Neural progenitor cell (in vitro differentiated cells): ENCODE results near the gene UQCRH. TPM values are rescaled to one million over a fixed set of nuclear protein-coding genes. Genes with fewer than 3 reads are reported as not detected.

Experiments
- DNase-seq: peaks from one replicate; pipeline ENCODE4 v3.0.0-alpha.2; 2016; ENCODE audit warnings: low spot score
- H2AFZ ChIP-seq: fragments of 200-600 bp; sonication (generic); replicated peaks from 2 replicates; pipeline ENCODE4 v1.6.1; 2016; ENCODE audit warnings: antibody characterized with exemption
- H3F3A ChIP-seq: fragments of 200-600 bp; sonication (generic); 2 replicates; pipeline ENCODE4 v1.6.1; 2016; ENCODE audit warnings: antibody characterized with exemption, low read depth
- H3K27ac ChIP-seq: fragments of 200-600 bp; sonication (generic); 2 replicates; pipeline ENCODE4 v1.5.1; 2016; ENCODE audit warnings: mild to moderate bottlenecking
- H3K27me3 ChIP-seq: fragments of 200-600 bp; sonication (generic); 2 replicates; pipeline ENCODE4 v1.6.1; 2016; ENCODE audit warnings: mild to moderate bottlenecking, moderate library complexity
- H3K36me3 ChIP-seq: fragments of 200-600 bp; sonication (generic); 2 replicates; pipeline ENCODE4 v1.5.1; 2016
- H3K4me1 ChIP-seq: fragments of 200-600 bp; sonication (generic); 2 replicates; pipeline ENCODE4 v1.6.1; 2016; ENCODE audit warnings: mixed run types
- H3K4me2 ChIP-seq: fragments of 200-600 bp; sonication (generic); 2 replicates; pipeline ENCODE4 v1.6.1; 2016
- H3K4me3 ChIP-seq: fragments of 200-600 bp; sonication (generic); 2 replicates; pipeline ENCODE4 v1.5.1; 2016
- H3K79me2 ChIP-seq: fragments of 200-600 bp; sonication (generic); 2 replicates; pipeline ENCODE4 v1.6.1; 2016; ENCODE audit warnings: low read depth
- H3K9ac ChIP-seq: fragments of 200-600 bp; sonication (generic); 2 replicates; pipeline ENCODE4 v1.6.1; 2016
- H3K9me3 ChIP-seq: fragments of 200-600 bp; sonication (generic); 2 replicates; pipeline ENCODE4 v1.5.1; 2016; ENCODE audit warnings: low read depth
- H4K20me1 ChIP-seq: fragments of 200-600 bp; sonication (generic); 2 replicates; pipeline ENCODE4 v1.6.1; 2016; ENCODE audit warnings: low read depth
- H3K27ac Mint-ChIP-seq: 3 replicates; pipeline ENCODE4 v1.8.0; 2021; ENCODE audit warnings: mixed read lengths
- H3K27me3 Mint-ChIP-seq: 2 replicates; pipeline ENCODE4 v1.8.0; 2022; ENCODE audit warnings: low read depth, mild to moderate bottlenecking, inconsistent platforms, moderate library complexity, mixed read lengths; ENCODE audit not compliant: insufficient read depth
- H3K36me3 Mint-ChIP-seq: 3 replicates; pipeline ENCODE4 v1.8.0; 2021; ENCODE audit warnings: mixed read lengths
- H3K4me1 Mint-ChIP-seq: 3 replicates; pipeline ENCODE4 v1.8.0; 2021; ENCODE audit warnings: mixed read lengths
- H3K4me3 Mint-ChIP-seq: 3 replicates; pipeline ENCODE4 v1.8.0; 2021; ENCODE audit warnings: mild to moderate bottlenecking, moderate library complexity, mixed read lengths
- H3K9me3 Mint-ChIP-seq: 3 replicates; pipeline ENCODE4 v1.8.0; 2020; ENCODE audit warnings: mixed read lengths
- CTCF ChIP-seq: fragments of 200-600 bp; sonication (generic); IDR thresholded peaks from 2 replicates; pipeline ENCODE4 v1.5.1; 2017; ENCODE audit warnings: antibody characterized with exemption, mild to moderate bottlenecking
- EZH2 ChIP-seq: fragments of 200-600 bp; sonication (generic); IDR thresholded peaks from 2 replicates; pipeline ENCODE4 v1.6.1; 2017; ENCODE audit warnings: antibody characterized with exemption, mild to moderate bottlenecking, moderate library complexity
- EZH2phosphoT487 ChIP-seq: fragments of 200-600 bp; sonication (generic); IDR thresholded peaks from 2 replicates; pipeline ENCODE4 v1.6.1; 2017; ENCODE audit warnings: antibody characterized with exemption
- total RNA-seq: library from RNA; depleted of rRNA; stranded (reverse); fragments of >200 nt; gene quantifications from 2 replicates; pipeline ENCODE4 v1.2.3, GENCODE V29; 2015; ENCODE audit warnings: low replicate concordance

The UQCRH gene
- total RNA-seq, 1 donor from 2014 or later, result 872 TPM

- Mint-ChIP-seq H3K4me1 (no peaks in the 10 kb centered on the region), H3K9me3 (no peaks in the 10 kb centered on the region)
- no peak overlapping the region for H3K27ac ChIP-seq
These were observed 14.9 kb upstream of the UQCRH start for GRCh38 chr1:46288485-46289133.

GRCh38 chr1:46289134-46289494, 14.4 kb upstream of the UQCRH start:
- H3K27me3 ChIP-seq, result no peaks in the 10 kb centered on the region
- H3K4me1 ChIP-seq, result no peaks in the 10 kb centered on the region
- no peak overlapping the region for H3K4me3 Mint-ChIP-seq
- no peak overlapping the region for H2AFZ ChIP-seq
- TF ChIP-seq EZH2phosphoT487, result no peak
- no peak for TF ChIP-seq EZH2
- no peak for TF ChIP-seq CTCF
- H3K27ac Mint-ChIP-seq, result no peak overlapping the region
- H4K20me1 ChIP-seq, result peaks cover 3% of the 10 kb centered on the region
- peaks cover 22% of the 10 kb centered on the region for H3K36me3 Mint-ChIP-seq
- no peak overlapping the region for H3K4me2 ChIP-seq
- no peak overlapping the region for H3K27ac ChIP-seq
- no peaks in the 10 kb centered on the region for H3K4me1 Mint-ChIP-seq
- no peaks in the 10 kb centered on the region for H3K9me3 ChIP-seq
- no peak for DNase-seq
- peaks cover 7% of the 10 kb centered on the region for H3F3A ChIP-seq
- H3K27me3 Mint-ChIP-seq, result peaks cover 4% of the 10 kb centered on the region
- H3K9me3 Mint-ChIP-seq, result no peaks in the 10 kb centered on the region
- no peak overlapping the region for H3K9ac ChIP-seq
- H3K79me2 ChIP-seq, result no peaks in the 10 kb centered on the region
- no peaks in the 10 kb centered on the region for H3K36me3 ChIP-seq
- H3K4me3 ChIP-seq, result no peak overlapping the region

More at GRCh38 chr1:46288485-46289133, 14.9 kb upstream of the UQCRH start:
- H3K9me3 ChIP-seq, result no peaks in the 10 kb centered on the region
- no peaks in the 10 kb centered on the region for H3K27me3 ChIP-seq
- no peak overlapping the region for H3K4me2 ChIP-seq
- Mint-ChIP-seq H3K4me3 (no peak overlapping the region), H3K36me3 (peaks cover 24% of the 10 kb centered on the region), H3K27me3 (peaks cover 4% of the 10 kb centered on the region), H3K27ac (no peak overlapping the region)
- H3K79me2 ChIP-seq, result no peaks in the 10 kb centered on the region
- H4K20me1 ChIP-seq, result peaks cover 3% of the 10 kb centered on the region
- H3K4me3 ChIP-seq, result no peak overlapping the region
- peaks cover 9% of the 10 kb centered on the region for H3F3A ChIP-seq
- H3K4me1 ChIP-seq, result no peaks in the 10 kb centered on the region
- DNase-seq, result no peak
- no peak for TF ChIP-seq EZH2
- TF ChIP-seq EZH2phosphoT487, result no peak
- TF ChIP-seq CTCF, result no peak
- no peak overlapping the region for H3K9ac ChIP-seq
- no peaks in the 10 kb centered on the region for H3K36me3 ChIP-seq
- H2AFZ ChIP-seq, result no peak overlapping the region

- peaks cover 19% of the 10 kb centered on the region for H3K36me3 Mint-ChIP-seq
- H3K4me1 ChIP-seq, result no peaks in the 10 kb centered on the region
- no peak overlapping the region for H3K27ac Mint-ChIP-seq
- H3K27me3 Mint-ChIP-seq, result peaks cover 4% of the 10 kb centered on the region
- no peaks in the 10 kb centered on the region for H3K79me2 ChIP-seq
- H3K36me3 ChIP-seq, result no peaks in the 10 kb centered on the region
- no peak overlapping the region for H2AFZ ChIP-seq
- H3K4me3 ChIP-seq, result no peak overlapping the region
- no peaks in the 10 kb centered on the region for H3K9me3 ChIP-seq
- no peaks in the 10 kb centered on the region for H3K4me1 Mint-ChIP-seq
- H3K27me3 ChIP-seq, result no peaks in the 10 kb centered on the region
- H3K4me2 ChIP-seq, result no peak overlapping the region
- no peak overlapping the region for H3K4me3 Mint-ChIP-seq
- no peak for DNase-seq
- H3F3A ChIP-seq, result peaks cover 7% of the 10 kb centered on the region
- no peaks in the 10 kb centered on the region for H3K9me3 Mint-ChIP-seq
- H4K20me1 ChIP-seq, result peaks cover 3% of the 10 kb centered on the region
- no peak overlapping the region for H3K9ac ChIP-seq
- no peak for TF ChIP-seq CTCF
- TF ChIP-seq EZH2phosphoT487, result no peak
- TF ChIP-seq EZH2, result no peak
- no peak overlapping the region for H3K27ac ChIP-seq
These were observed 13.5 kb upstream of the UQCRH start for GRCh38 chr1:46289976-46290375.
